Measurements from ENCODE around the gene PBOV1. TPM values are rescaled to one million over a fixed set of nuclear protein-coding genes. Genes with fewer than 3 reads are reported as not detected.
A peak's percentile ranks its signal among the peaks of the same experiment; 100 is the strongest.

PBOV1 gene
- total RNA-seq, 1 experiment from 2014 or later = not detected

DNA sequence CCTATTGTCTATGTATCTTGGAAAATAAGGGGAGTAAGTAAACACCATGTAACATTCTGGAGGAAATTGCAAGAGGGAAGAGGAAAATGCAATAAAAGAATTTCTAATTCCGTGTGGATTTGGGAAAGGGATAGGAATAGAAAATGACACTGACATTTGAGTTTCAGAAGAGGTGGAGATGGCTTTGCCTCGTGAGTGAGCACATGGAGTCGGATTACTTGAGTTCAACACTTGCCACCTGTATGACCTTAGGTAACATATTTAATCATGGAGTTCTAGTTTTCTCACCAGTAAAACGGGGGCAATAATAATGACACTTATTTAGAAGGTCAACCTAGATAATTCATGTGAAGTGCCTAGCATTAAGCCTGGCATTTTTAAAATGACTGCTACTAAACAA is 10.8 kb upstream of the PBOV1 start:
- Histone ChIP-seq H3K79me2 (ENCODE audit: low read depth) (peaks cover 18% of the 10 kb centered on the region), H3K27me3 (ENCODE audit: insufficient read depth, low read depth) (no peaks in the 10 kb centered on the region), H3K9me2 (ENCODE audit: insufficient read depth) (no peaks in the 10 kb centered on the region), H3K4me3 (no peak overlapping the region), H3F3A (ENCODE audit: insufficient read depth, low read depth) (peaks cover 44% of the 10 kb centered on the region), H3K27ac (peak overlapping the region; percentile 95), H3K4me2 (peak overlapping the region; percentile 74), H3K9me3 (ENCODE audit: insufficient read depth, low read depth) (no peaks in the 10 kb centered on the region), H3K36me3 (ENCODE audit: low read depth) (peaks cover 3% of the 10 kb centered on the region; the same call in 1 of the 2 replicates), H3K4me1 (replicated peaks; ENCODE audit: insufficient read depth) (peaks cover 65% of the 10 kb centered on the region), H4K20me1 (ENCODE audit: insufficient read depth) (no peaks in the 10 kb centered on the region), H2AFZ (no peak overlapping the region)
- ChIA-PET POLR2A (ENCODE audit: unreplicated experiment) (no interaction called here), CTCF (no interaction called here)
- intact Hi-C loops (cut with micrococcal nuclease; ENCODE audit: unreplicated experiment) = no loop called here
- peak in 1 of 2 experiments; percentile 49 for DNase-seq
- TF ChIP-seq EZH2 (IDR thresholded peaks at IDR 0.05; ENCODE audit: low read depth) = no peak
- TF ChIP-seq, protein P1, sequence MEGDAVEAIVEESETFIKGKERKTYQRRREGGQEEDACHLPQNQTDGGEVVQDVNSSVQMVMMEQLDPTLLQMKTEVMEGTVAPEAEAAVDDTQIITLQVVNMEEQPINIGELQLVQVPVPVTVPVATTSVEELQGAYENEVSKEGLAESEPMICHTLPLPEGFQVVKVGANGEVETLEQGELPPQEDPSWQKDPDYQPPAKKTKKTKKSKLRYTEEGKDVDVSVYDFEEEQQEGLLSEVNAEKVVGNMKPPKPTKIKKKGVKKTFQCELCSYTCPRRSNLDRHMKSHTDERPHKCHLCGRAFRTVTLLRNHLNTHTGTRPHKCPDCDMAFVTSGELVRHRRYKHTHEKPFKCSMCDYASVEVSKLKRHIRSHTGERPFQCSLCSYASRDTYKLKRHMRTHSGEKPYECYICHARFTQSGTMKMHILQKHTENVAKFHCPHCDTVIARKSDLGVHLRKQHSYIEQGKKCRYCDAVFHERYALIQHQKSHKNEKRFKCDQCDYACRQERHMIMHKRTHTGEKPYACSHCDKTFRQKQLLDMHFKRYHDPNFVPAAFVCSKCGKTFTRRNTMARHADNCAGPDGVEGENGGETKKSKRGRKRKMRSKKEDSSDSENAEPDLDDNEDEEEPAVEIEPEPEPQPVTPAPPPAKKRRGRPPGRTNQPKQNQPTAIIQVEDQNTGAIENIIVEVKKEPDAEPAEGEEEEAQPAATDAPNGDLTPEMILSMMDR (conservative IDR thresholded peaks at IDR 0.05) = no peak
- BruUV-seq (replicated peaks) = no TSS peak

DNA sequence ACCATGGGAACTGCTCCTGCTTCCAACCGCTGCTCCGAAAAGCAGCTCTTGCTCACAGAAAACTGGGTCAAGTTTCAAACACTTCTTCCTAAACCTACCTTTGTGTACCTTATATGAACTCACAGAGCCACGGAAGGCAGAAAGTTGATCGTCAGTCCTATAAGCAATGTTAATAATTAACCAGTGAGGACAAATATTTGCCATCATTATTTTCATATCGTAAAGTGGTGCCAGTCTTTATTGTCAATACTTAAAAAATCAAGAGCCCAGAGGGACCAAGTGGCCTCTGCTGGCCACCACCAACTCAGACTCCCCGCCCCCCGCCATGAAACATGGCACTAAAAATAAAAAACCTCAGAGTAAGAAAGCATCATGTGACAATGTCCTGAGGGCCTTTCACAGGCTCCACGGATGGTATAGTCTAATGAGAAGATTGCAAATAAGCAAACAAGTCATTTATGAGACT is 9.1 kb upstream of the PBOV1 start:
- Histone ChIP-seq H3K36me3 (ENCODE audit: low read depth) (peaks cover 3% of the 10 kb centered on the region; the same call in 1 of the 2 replicates), H3K79me2 (ENCODE audit: low read depth) (peaks cover under 1% of the 10 kb centered on the region), H3K4me2 (no peak overlapping the region), H3F3A (ENCODE audit: insufficient read depth, low read depth) (peaks cover 39% of the 10 kb centered on the region), H3K9me3 (ENCODE audit: insufficient read depth, low read depth) (no peaks in the 10 kb centered on the region), H3K4me3 (no peak overlapping the region), H2AFZ (no peak overlapping the region), H3K4me1 (replicated peaks; ENCODE audit: insufficient read depth) (peaks cover 48% of the 10 kb centered on the region), H4K20me1 (ENCODE audit: insufficient read depth) (no peaks in the 10 kb centered on the region), H3K27ac (no peak overlapping the region), H3K9me2 (ENCODE audit: insufficient read depth) (no peaks in the 10 kb centered on the region), H3K27me3 (ENCODE audit: insufficient read depth, low read depth) (no peaks in the 10 kb centered on the region)
- ChIA-PET POLR2A (ENCODE audit: unreplicated experiment) (no interaction called here), CTCF (interaction anchor here (0.6 kb wide), 2 partner anchors 61 to 1127 kb away, joined by 4 to 7 read pairs; no protein-coding TSS in a partner anchor)
- intact Hi-C loops (cut with micrococcal nuclease; ENCODE audit: unreplicated experiment) = no loop called here
- no TSS peak for BruUV-seq (replicated peaks)
- DNase-seq = no peak
- TF ChIP-seq EZH2 (IDR thresholded peaks at IDR 0.05; ENCODE audit: low read depth) = no peak
- TF ChIP-seq, protein P1 (conservative IDR thresholded peaks at IDR 0.05) = no peak

DNA sequence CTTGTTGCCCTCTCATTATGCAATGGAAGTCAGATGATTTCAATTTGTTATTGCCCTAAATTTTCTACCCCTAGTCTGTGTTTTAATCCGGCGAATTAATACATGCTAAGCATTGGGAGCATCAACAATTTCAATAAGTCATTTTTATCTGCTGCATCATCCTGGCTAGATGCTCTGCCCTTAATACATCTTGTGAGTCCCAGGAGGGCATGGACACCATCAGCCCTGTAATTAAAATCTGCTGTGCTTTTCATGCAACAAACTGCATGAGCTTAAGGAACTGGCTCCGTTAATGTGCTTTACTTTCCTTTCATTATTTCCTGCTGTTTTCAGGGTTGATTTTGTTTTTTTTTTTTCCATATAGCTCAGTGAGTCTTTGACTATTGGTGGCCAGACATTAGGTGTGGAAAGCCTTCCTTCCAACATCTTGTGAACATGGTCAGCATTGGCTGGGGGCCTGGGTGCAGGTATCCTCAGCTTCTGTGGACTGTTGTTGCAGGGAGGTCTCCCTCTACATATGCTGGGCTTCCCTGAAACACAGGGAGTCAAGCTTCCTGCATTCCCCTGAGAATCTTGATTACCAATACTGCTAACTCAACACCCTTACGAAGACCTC is 8.5 kb upstream of the PBOV1 start:
- H3K4me2 ChIP-seq = no peak overlapping the region
- intact Hi-C loops (cut with micrococcal nuclease; ENCODE audit: unreplicated experiment) = no loop called here
- no peaks in the 10 kb centered on the region for H3K9me2 ChIP-seq (ENCODE audit: insufficient read depth)
- H3F3A ChIP-seq (ENCODE audit: insufficient read depth, low read depth) = peaks cover 34% of the 10 kb centered on the region
- H3K27me3 ChIP-seq (ENCODE audit: insufficient read depth, low read depth) = no peaks in the 10 kb centered on the region
- peaks cover 42% of the 10 kb centered on the region for H3K4me1 ChIP-seq (replicated peaks; ENCODE audit: insufficient read depth)
- H3K79me2 ChIP-seq (ENCODE audit: low read depth) = no peaks in the 10 kb centered on the region; the same call in 1 of the 2 replicates
- peaks cover 3% of the 10 kb centered on the region; the same call in 1 of the 2 replicates for H3K36me3 ChIP-seq (ENCODE audit: low read depth)
- no peak for DNase-seq
- no peaks in the 10 kb centered on the region for H3K9me3 ChIP-seq (ENCODE audit: insufficient read depth, low read depth)
- H4K20me1 ChIP-seq (ENCODE audit: insufficient read depth) = no peaks in the 10 kb centered on the region
- POLR2A ChIA-PET (ENCODE audit: unreplicated experiment) = interaction anchor here (0.6 kb wide), 1 partner anchor 178 kb away, joined by 4 read pairs; no protein-coding TSS in a partner anchor
- CTCF ChIA-PET = no interaction called here
- no TSS peak for BruUV-seq (replicated peaks)
- H3K27ac ChIP-seq = no peak overlapping the region
- no peak overlapping the region for H2AFZ ChIP-seq
- TF ChIP-seq, protein P1 (conservative IDR thresholded peaks at IDR 0.05) = no peak
- TF ChIP-seq EZH2 (IDR thresholded peaks at IDR 0.05; ENCODE audit: low read depth) = no peak
- H3K4me3 ChIP-seq = no peak overlapping the region
